ENCODE measurements around the gene SMOC2. TPM values are rescaled to one million over a fixed set of nuclear protein-coding genes. Genes with fewer than 3 reads are reported as not detected.

Gene SMOC2, protein sequence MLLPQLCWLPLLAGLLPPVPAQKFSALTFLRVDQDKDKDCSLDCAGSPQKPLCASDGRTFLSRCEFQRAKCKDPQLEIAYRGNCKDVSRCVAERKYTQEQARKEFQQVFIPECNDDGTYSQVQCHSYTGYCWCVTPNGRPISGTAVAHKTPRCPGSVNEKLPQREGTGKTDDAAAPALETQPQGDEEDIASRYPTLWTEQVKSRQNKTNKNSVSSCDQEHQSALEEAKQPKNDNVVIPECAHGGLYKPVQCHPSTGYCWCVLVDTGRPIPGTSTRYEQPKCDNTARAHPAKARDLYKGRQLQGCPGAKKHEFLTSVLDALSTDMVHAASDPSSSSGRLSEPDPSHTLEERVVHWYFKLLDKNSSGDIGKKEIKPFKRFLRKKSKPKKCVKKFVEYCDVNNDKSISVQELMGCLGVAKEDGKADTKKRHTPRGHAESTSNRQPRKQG
- 1.0 TPM in 1 of 2 replicates, not detected in the other for polyA plus RNA-seq

DNA sequence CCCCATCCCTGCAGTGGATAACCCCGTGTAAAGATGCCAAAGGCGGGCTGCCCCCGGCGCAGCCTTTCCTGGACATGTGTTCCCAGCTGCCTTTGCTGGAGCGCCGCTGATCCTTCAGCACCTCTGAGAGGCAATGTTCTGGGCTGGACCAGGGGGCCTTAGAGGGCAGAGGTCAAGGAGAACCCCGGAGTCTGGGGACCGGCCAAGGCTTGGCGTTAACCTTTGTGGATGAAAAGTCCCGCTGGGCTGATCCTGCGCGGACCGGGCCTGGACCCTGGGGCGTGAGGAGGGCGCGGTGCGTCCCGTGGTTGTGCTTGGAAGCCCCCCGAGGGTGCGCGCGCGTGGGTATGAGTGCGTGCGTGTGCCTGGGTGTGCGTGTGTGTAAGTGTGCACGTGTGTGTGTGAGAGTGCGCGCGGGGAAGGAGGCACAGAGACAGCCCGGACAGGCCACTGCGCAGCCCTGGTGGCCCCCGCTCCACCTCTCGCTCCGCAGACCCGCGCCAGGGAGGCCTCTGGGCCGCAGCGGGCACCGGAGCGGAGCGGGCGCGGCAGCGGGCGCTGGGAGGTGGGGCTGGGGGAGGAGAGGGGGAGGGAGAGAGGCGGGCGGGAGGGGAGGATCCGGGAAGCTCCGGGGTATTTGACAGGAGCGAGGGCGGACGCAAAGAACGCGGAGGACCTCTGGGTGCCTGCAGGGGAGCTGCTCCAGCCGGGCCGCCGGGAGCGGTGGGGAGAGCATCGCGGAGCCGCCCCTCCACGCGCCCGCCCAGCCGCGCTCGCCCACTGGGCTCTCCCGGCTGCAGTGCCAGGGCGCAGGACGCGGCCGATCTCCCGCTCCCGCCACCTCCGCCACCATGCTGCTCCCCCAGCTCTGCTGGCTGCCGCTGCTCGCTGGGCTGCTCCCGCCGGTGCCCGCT is at the start of gene SMOC2:
Gene SMOC2, plus strand, starts transcription at position 665 of the 914 bp plus-strand sequence. Its CDS starts 187 bp downstream, at position 852.

Other genes starting within 250 kb of the SMOC2 start
- gene DACT2, start 121.4 kb upstream of the SMOC2 start, polyA plus RNA-seq = not detected in 2 replicates